Hepatocyte (in vitro differentiated cells): Measurements from ENCODE around the gene GIPR. TPM values are rescaled to one million over a fixed set of nuclear protein-coding genes. Genes with fewer than 3 reads are reported as not detected.

Source experiments
- DNase-seq: peaks from one replicate; pipeline ENCODE4 v3.0.0-alpha.2; 2016; ENCODE audit warnings: low spot score
- H2AFZ ChIP-seq: fragments of 200-600 bp; sonication (generic); 2 replicates; pipeline ENCODE4 v1.6.0; 2016; ENCODE audit warnings: antibody characterized with exemption, mild to moderate bottlenecking
- H3K27ac ChIP-seq: fragments of 200-600 bp; sonication (generic); 2 replicates; pipeline ENCODE4 v1.5.1; 2016; ENCODE audit warnings: mild to moderate bottlenecking
- H3K27me3 ChIP-seq: fragments of 200-600 bp; sonication (generic); 2 replicates; pipeline ENCODE4 v1.6.1; 2016
- H3K36me3 ChIP-seq: fragments of 200-600 bp; sonication (generic); replicated peaks from 2 replicates; pipeline ENCODE4 v1.5.1; 2016; ENCODE audit warnings: low read depth; ENCODE audit not compliant: insufficient read depth
- H3K4me1 ChIP-seq: fragments of 200-600 bp; sonication (generic); 2 replicates; pipeline ENCODE4 v1.5.1; 2016; ENCODE audit warnings: mild to moderate bottlenecking, moderate library complexity; ENCODE audit not compliant: insufficient read depth
- H3K4me2 ChIP-seq: fragments of 200-600 bp; sonication (generic); 2 replicates; pipeline ENCODE4 v1.6.0; 2016
- H3K4me3 ChIP-seq: fragments of 200-600 bp; sonication (generic); 2 replicates; pipeline ENCODE4 v1.5.1; 2016; ENCODE audit warnings: mild to moderate bottlenecking
- H3K79me2 ChIP-seq: fragments of 200-600 bp; sonication (generic); 2 replicates; pipeline ENCODE4 v1.6.0; 2017; ENCODE audit warnings: mild to moderate bottlenecking
- H3K9me2 ChIP-seq: fragments of 200-600 bp; sonication (generic); replicated peaks from 2 replicates; pipeline ENCODE4 v1.6.0; 2017; ENCODE audit warnings: mild to moderate bottlenecking; ENCODE audit not compliant: insufficient read depth
- H3K9me3 ChIP-seq: fragments of 200-600 bp; sonication (generic); 2 replicates; pipeline ENCODE4 v1.5.1; 2016; ENCODE audit warnings: low read depth, mild to moderate bottlenecking
- H4K20me1 ChIP-seq: fragments of 200-600 bp; sonication (generic); 2 replicates; pipeline ENCODE4 v1.6.0; 2016; ENCODE audit warnings: mild to moderate bottlenecking; ENCODE audit not compliant: insufficient read depth, poor library complexity, severe bottlenecking
- EZH2 ChIP-seq: fragments of 200-600 bp; sonication (generic); IDR thresholded peaks from 2 replicates; pipeline ENCODE4 v1.6.1; 2016; ENCODE audit warnings: antibody characterized with exemption, mild to moderate bottlenecking, borderline replicate concordance
- EZH2phosphoT487 ChIP-seq: fragments of 200-600 bp; sonication (generic); IDR thresholded peaks from one replicate; pipeline ENCODE4 v1.6.1; 2018; ENCODE audit warnings: antibody characterized with exemption, mild to moderate bottlenecking, low read depth, moderate library complexity; ENCODE audit not compliant: unreplicated experiment, severe bottlenecking
- WGBS: methylation state at CpG from one replicate; pipeline ENCODE4 v1.1.6; 2016; ENCODE audit warnings: low lambda C conversion rate; ENCODE audit errors: missing lambda C conversion rate; 5-methylcytosine and 5-hydroxymethylcytosine counted together
- polyA plus RNA-seq: library from polyadenylated mRNA; unstranded; fragments of >200 nt; fragmentation: Nextera tagmentation; extraction: Ambion mirVana; gene quantifications from 2 replicates; pipeline ENCODE4 v1.2.1, GENCODE V29; 2016
- total RNA-seq: library from RNA; depleted of rRNA; stranded (reverse); fragments of >200 nt; gene quantifications from 2 replicates; pipeline ENCODE4 v1.2.3, GENCODE V29; 2014
- TF ChIP-seq, protein P1 (sequence below): fragments of 200-600 bp; sonication (generic); IDR thresholded peaks from 2 replicates; pipeline ENCODE4 v1.5.1; 2016; ENCODE audit warnings: antibody characterized with exemption, mild to moderate bottlenecking; ENCODE audit not compliant: poor library complexity

GIPR gene
- total and polyA plus RNA-seq, 2 experiments from 2014 or later = 2.7 to 5.6 TPM

DNA sequence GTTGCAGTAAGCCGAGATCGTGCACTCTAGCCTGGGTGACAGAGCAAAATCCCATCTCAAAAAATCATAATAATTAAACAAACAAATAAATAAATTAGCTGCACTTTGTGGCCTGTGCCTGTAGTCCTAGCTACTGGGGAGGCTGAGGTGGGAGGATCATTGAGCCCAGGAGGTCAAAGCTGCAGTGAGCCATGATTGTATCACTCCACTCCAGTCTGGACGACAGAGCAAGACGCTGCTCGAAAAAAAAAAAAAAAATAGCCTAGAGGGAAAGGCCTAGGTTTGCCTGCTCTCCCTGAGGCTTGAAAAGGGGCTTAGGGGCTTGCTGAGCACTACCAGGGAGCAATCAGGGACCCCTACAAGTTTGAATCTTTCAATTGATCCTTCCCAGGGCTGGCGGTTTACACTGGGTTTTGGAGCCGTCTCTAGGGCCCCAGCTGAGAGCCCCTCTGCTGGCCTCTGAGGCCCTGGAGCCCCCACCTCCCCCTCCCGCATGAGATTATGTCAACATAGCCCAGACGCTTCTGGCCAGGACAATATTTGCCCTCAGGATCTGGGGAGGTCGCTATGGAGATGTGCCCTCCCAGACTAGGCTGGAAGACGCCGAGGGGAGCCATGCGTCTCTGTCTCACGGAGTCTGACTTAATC, 10.4 kb upstream of the GIPR start:
- peak overlapping the region; percentile 56 for H3K27ac ChIP-seq
- no peak overlapping the region for H2AFZ ChIP-seq
- H3K27me3 ChIP-seq = no peaks in the 10 kb centered on the region
- 21% methylated on average over 14 of the region's 14 CpGs for WGBS
- H3K4me2 ChIP-seq = peak overlapping the region; percentile 50
- no peaks in the 10 kb centered on the region for H4K20me1 ChIP-seq
- H3K4me1 ChIP-seq = peaks cover 14% of the 10 kb centered on the region
- no peaks in the 10 kb centered on the region for H3K9me2 ChIP-seq
- no peaks in the 10 kb centered on the region for H3K79me2 ChIP-seq
- no peaks in the 10 kb centered on the region for H3K36me3 ChIP-seq
- H3K4me3 ChIP-seq = no peak overlapping the region
- no peak for TF ChIP-seq EZH2
- TF ChIP-seq, protein P1, sequence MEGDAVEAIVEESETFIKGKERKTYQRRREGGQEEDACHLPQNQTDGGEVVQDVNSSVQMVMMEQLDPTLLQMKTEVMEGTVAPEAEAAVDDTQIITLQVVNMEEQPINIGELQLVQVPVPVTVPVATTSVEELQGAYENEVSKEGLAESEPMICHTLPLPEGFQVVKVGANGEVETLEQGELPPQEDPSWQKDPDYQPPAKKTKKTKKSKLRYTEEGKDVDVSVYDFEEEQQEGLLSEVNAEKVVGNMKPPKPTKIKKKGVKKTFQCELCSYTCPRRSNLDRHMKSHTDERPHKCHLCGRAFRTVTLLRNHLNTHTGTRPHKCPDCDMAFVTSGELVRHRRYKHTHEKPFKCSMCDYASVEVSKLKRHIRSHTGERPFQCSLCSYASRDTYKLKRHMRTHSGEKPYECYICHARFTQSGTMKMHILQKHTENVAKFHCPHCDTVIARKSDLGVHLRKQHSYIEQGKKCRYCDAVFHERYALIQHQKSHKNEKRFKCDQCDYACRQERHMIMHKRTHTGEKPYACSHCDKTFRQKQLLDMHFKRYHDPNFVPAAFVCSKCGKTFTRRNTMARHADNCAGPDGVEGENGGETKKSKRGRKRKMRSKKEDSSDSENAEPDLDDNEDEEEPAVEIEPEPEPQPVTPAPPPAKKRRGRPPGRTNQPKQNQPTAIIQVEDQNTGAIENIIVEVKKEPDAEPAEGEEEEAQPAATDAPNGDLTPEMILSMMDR = no peak
- TF ChIP-seq EZH2phosphoT487 = no peak
- DNase-seq = peak; percentile 78
- H3K9me3 ChIP-seq = no peaks in the 10 kb centered on the region

DNA sequence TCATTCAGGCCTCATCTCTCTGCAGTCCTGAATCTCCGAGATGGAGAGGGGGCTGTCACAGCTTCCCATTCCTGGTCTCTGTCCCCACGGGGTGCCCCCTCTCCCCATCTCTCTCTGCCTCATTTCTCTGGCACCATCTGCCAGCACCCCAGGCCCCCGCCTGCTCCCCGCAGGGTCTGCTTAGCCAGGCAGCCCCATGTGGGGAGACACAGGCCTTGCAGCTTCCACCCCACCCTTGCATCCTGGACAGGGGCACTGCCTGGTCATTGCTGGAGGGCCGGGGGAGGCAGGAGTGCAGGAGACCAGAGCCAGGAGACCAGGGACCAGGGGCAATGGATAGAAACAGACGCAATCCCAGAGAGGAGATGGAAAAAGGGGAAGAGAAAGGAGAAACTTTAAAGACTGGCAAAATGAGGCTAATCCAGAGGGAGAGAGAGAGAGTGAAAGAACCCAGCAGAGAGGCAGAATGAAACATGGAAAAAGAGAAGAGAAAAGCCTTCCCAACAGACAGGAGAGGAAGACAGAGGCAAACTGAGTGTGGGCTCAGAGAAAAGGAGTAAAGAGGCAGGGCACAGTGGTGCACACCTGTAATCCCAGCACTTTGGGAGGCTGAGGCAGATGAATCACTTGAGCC, 8.8 kb upstream of the GIPR start:
- Histone ChIP-seq H4K20me1 (no peaks in the 10 kb centered on the region), H2AFZ (no peak overlapping the region), H3K36me3 (no peaks in the 10 kb centered on the region), H3K4me2 (no peak overlapping the region), H3K27ac (no peak overlapping the region), H3K27me3 (no peaks in the 10 kb centered on the region), H3K79me2 (no peaks in the 10 kb centered on the region), H3K9me3 (no peaks in the 10 kb centered on the region), H3K9me2 (no peaks in the 10 kb centered on the region), H3K4me3 (no peak overlapping the region), H3K4me1 (peaks cover 11% of the 10 kb centered on the region)
- WGBS = 74% methylated on average over 5 of the region's 6 CpGs
- DNase-seq = no peak
- TF ChIP-seq, protein P1 = no peak
- TF ChIP-seq EZH2 = no peak
- no peak for TF ChIP-seq EZH2phosphoT487

DNA sequence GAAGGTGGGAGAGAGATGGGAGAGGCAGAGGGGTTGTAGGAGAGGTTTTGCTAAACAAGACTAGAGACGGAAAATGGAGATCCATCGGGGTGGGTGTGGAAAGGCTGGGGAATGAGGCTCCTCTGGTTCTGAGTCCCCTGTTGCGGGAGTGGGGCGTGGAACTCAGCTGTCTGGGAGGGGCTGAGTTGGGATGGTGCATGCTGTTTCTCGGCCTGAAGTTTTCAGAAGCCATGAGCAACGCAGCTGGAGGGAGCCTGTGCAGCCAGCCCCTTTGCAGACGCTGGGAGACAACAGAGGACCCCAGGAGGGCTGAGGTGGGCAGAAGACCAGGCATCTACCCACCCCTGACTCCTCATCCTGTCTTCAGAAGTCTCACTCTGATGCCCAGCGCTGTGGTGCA, 7.4 kb upstream of the GIPR start:
- no peaks in the 10 kb centered on the region for H3K9me2 ChIP-seq

More for the DNA sequence above, 7.4 kb upstream of the GIPR start:
- no peak overlapping the region for H3K4me3 ChIP-seq
- H3K27me3 ChIP-seq = no peaks in the 10 kb centered on the region
- H3K79me2 ChIP-seq = no peaks in the 10 kb centered on the region
- H3K4me2 ChIP-seq = no peak overlapping the region
- H4K20me1 ChIP-seq = no peaks in the 10 kb centered on the region
- no peaks in the 10 kb centered on the region for H3K9me3 ChIP-seq
- WGBS = 40% methylated on average over 8 of the region's 8 CpGs
- TF ChIP-seq EZH2phosphoT487 (no peak), EZH2 (no peak)
- TF ChIP-seq, protein P1 = no peak
- peaks cover 11% of the 10 kb centered on the region for H3K4me1 ChIP-seq
- H3K27ac ChIP-seq = no peak overlapping the region
- H3K36me3 ChIP-seq = no peaks in the 10 kb centered on the region
- no peak for DNase-seq
- no peak overlapping the region for H2AFZ ChIP-seq
